GM18870 (cell line): Measurements from ENCODE around the gene TM4SF5.

ENCODE experiments used
- ATAC-seq: cut with Tn5 transposase; IDR thresholded peaks from one replicate; pipeline ENCODE4 v1.9.1; 2021; ENCODE audit warnings: moderate library complexity; ENCODE audit not compliant: unreplicated experiment

Gene TM4SF5

GRCh38 chr17:4771519-4772234 lies at the start of gene TM4SF5:
Gene TM4SF5, plus strand, starts transcription at chr17:4771886. Its CDS starts 37 bp downstream, at chr17:4771923.
- no peak for ATAC-seq

- ATAC-seq, result no peak
Measured at GRCh38 chr17:4722678-4723240, 48.9 kb upstream of the TM4SF5 start.

- no peak for ATAC-seq
Measured at GRCh38 chr17:4724650-4725049, 47.0 kb upstream of the TM4SF5 start.

GRCh38 chr17:4725646-4726310 lies 45.9 kb upstream of the TM4SF5 start:
- no peak for ATAC-seq

GRCh38 chr17:4728124-4728523 lies 43.6 kb upstream of the TM4SF5 start:
- ATAC-seq, result no peak

- ATAC-seq, result no peak
Measured at GRCh38 chr17:4733073-4733531, 38.6 kb upstream of the TM4SF5 start.

- no peak for ATAC-seq
Measured at GRCh38 chr17:4734857-4735475, 36.7 kb upstream of the TM4SF5 start.

GRCh38 chr17:4735876-4736651 lies 35.6 kb upstream of the TM4SF5 start:
- ATAC-seq, result no peak

- no peak for ATAC-seq
Measured at GRCh38 chr17:4738136-4739121, 33.3 kb upstream of the TM4SF5 start.

- ATAC-seq, result no peak
Measured at GRCh38 chr17:4739122-4740024, 32.3 kb upstream of the TM4SF5 start, which contains the start of the genes CXCL16 and ZMYND15. Gene CXCL16, minus strand, starts transcription at chr17:4739928. Its CDS starts 589 bp downstream, at chr17:4739339. Gene ZMYND15, plus strand, starts transcription at chr17:4739833. Its CDS starts 716 bp downstream, at chr17:4740549.

GRCh38 chr17:4740025-4740351 lies 31.7 kb upstream of the TM4SF5 start:
- ATAC-seq, result no peak

GRCh38 chr17:4740584-4740983 lies 31.1 kb upstream of the TM4SF5 start:
- ATAC-seq, result no peak

GRCh38 chr17:4741544-4741943 lies 30.1 kb upstream of the TM4SF5 start:
- ATAC-seq, result no peak

GRCh38 chr17:4742133-4742532 lies 29.6 kb upstream of the TM4SF5 start:
- no peak for ATAC-seq

- ATAC-seq, result no peak
Measured at GRCh38 chr17:4742629-4743028, 29.1 kb upstream of the TM4SF5 start.

- ATAC-seq, result no peak
Measured at GRCh38 chr17:4743216-4743615, 28.5 kb upstream of the TM4SF5 start.

GRCh38 chr17:4743898-4744297 lies 27.8 kb upstream of the TM4SF5 start:
- ATAC-seq, result no peak
